GM12873 (cell line): ENCODE data around the gene C1orf216.

ENCODE experiments used
- CTCF ChIP-seq: IDR thresholded peaks from 2 replicates; pipeline ENCODE4 v1.5.1; 2012; ENCODE audit warnings: low read depth, mild to moderate bottlenecking, moderate library complexity, low read length, control low read depth; ENCODE audit not compliant: insufficient read depth; ENCODE audit errors: missing control alignments

Gene C1orf216

GRCh38 chr1:35691571-35692220 lies 27.0 kb downstream of the C1orf216 start:
- TF ChIP-seq CTCF = no peak

- TF ChIP-seq CTCF = no peak
These were observed 27.6 kb downstream of the C1orf216 start for GRCh38 chr1:35691080-35691479.

- no peak for TF ChIP-seq CTCF
These were observed 30.5 kb downstream of the C1orf216 start for GRCh38 chr1:35688161-35688560.

GRCh38 chr1:35683012-35683411 lies 35.7 kb downstream of the C1orf216 start:
- TF ChIP-seq CTCF = no peak

GRCh38 chr1:35680271-35680670 lies 38.4 kb downstream of the C1orf216 start:
- TF ChIP-seq CTCF = no peak

GRCh38 chr1:35675773-35676172 lies 42.9 kb downstream of the C1orf216 start:
- TF ChIP-seq CTCF = no peak

GRCh38 chr1:35674111-35674510 lies 44.6 kb downstream of the C1orf216 start:
- TF ChIP-seq CTCF = no peak

GRCh38 chr1:35672116-35672515 lies 46.6 kb downstream of the C1orf216 start:
- TF ChIP-seq CTCF = no peak
